ENCODE results near the gene UBE2V1.
"Not testable (repeated sequence)": the region's sequence is repeated elsewhere in the genome, so short reads cannot be mapped to it uniquely, and the experiment has no call there.

UBE2V1 gene

GRCh38 chr20:50112512-50113419 lies at the start of gene UBE2V1:
Gene UBE2V1 (minus strand): TSS chr20:50113150. CDS start chr20:50113128, 22 bp downstream.
- FAIRE-seq = no peak

GRCh38 chr20:50161494-50161893 lies 48.5 kb upstream of the UBE2V1 start:
- FAIRE-seq = not testable (repeated sequence)

GRCh38 chr20:50153500-50154377 lies 40.8 kb upstream of the UBE2V1 start, which contains the start of gene PEDS1:
Gene PEDS1 (minus strand): TSS chr20:50153723. CDS start chr20:50153637, 86 bp downstream.
- FAIRE-seq = no peak

GRCh38 chr20:50153153-50153499 lies 40.2 kb upstream of the UBE2V1 start:
- FAIRE-seq = no peak

- no peak for FAIRE-seq
Observed at GRCh38 chr20:50152394-50153152, 39.6 kb upstream of the UBE2V1 start.

GRCh38 chr20:50151034-50151743 lies 38.2 kb upstream of the UBE2V1 start:
- no peak for FAIRE-seq

GRCh38 chr20:50149481-50150254 lies 36.7 kb upstream of the UBE2V1 start:
- no peak for FAIRE-seq

- FAIRE-seq = no peak
Observed at GRCh38 chr20:50146732-50147662, 34.0 kb upstream of the UBE2V1 start.

GRCh38 chr20:50146214-50146613 lies 33.3 kb upstream of the UBE2V1 start:
- no peak for FAIRE-seq

GRCh38 chr20:50145566-50145965 lies 32.6 kb upstream of the UBE2V1 start:
- FAIRE-seq = no peak

GRCh38 chr20:50144362-50144761 lies 31.4 kb upstream of the UBE2V1 start:
- FAIRE-seq = no peak

- no peak for FAIRE-seq
Observed at GRCh38 chr20:50142812-50143211, 29.9 kb upstream of the UBE2V1 start.

GRCh38 chr20:50141811-50142561 lies 29.0 kb upstream of the UBE2V1 start:
- no peak for FAIRE-seq

GRCh38 chr20:50141018-50141675 lies 28.2 kb upstream of the UBE2V1 start:
- FAIRE-seq = no peak

GRCh38 chr20:50140339-50140859 lies 27.4 kb upstream of the UBE2V1 start:
- FAIRE-seq = no peak

- no peak for FAIRE-seq
Observed at GRCh38 chr20:50138479-50139393, 25.8 kb upstream of the UBE2V1 start.

- no peak for FAIRE-seq
Observed at GRCh38 chr20:50138120-50138478, 25.1 kb upstream of the UBE2V1 start.

- not testable (repeated sequence) for FAIRE-seq
Observed at GRCh38 chr20:50137702-50138101, 24.8 kb upstream of the UBE2V1 start.
